ENCODE results near the gene THAP7. TPM values are rescaled to one million over a fixed set of nuclear protein-coding genes. Genes with fewer than 3 reads are reported as not detected.

THAP7 gene
- total RNA-seq, 1 experiment from 2014 or later = 27.7 TPM

DNA sequence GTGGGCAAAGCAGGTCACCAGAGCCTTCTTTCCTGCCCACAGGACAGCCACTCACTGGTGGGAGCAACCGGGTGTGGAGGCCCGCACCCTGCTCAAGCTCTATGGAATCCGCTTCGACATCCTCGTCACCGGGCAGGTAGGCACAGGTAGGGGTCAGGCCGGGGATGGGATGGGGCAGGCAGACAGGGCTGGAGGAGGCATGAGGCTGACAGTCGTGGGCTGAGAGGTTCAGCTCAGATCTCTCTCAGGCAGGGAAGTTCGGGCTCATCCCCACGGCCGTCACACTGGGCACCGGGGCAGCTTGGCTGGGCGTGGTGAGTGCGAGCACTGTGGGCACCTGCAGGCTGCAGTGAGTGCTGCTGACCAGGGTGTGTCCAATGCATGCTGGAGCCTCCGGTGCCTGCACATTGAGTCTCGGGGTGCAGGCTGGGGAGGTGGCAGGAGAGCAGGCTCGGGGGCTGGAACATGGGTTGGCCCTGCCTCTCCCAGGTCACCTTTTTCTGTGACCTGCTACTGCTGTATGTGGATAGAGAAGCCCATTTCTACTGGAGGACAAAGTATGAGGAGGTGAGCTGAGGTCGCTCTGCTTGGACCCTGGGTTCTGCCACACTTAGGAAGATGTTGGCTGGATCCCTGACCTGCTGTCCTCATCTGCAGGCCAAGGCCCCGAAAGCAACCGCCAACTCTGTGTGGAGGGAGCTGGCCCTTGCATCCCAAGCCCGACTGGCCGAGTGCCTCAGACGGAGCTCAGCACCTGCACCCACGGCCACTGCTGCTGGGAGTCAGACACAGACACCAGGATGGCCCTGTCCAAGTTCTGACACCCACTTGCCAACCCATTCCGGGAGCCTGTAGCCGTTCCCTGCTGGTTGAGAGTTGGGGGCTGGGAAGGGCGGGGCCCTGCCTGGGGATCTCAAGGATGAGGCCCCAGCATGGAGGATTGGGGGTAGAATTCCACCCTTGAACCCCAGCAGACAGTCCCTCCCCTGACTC, 24.1 kb upstream of the THAP7 start:
- Histone ChIP-seq H3K79me2 (ENCODE audit: insufficient read depth, low read length) (no peaks in the 10 kb centered on the region), H3K9me3 (ENCODE audit: control insufficient read depth in 1 of 2, insufficient read depth in 1 of 2, low read depth in 1 of 2, low read length in 2 of 2) (no peaks in the 10 kb centered on the region), H3K4me3 (replicated peaks in 1 of 2; ENCODE audit: low read depth in 1 of 2, low read length in 2 of 2) (no peak overlapping the region), H3K36me3 (ENCODE audit: control insufficient read depth in 1 of 2, insufficient read depth in 2 of 2, low read length in 2 of 2) (no peaks in the 10 kb centered on the region), H4K20me1 (ENCODE audit: insufficient read depth) (no peaks in the 10 kb centered on the region), H3K27me3 (ENCODE audit: insufficient read depth, low read length) (no peaks in the 10 kb centered on the region), H3K4me2 (ENCODE audit: low read length) (no peak overlapping the region), H3K27ac (ENCODE audit: low read depth, low read length) (no peak overlapping the region), H3K4me1 (ENCODE audit: control insufficient read depth in 1 of 2, insufficient read depth in 2 of 2, low read length in 2 of 2) (no peaks in the 10 kb centered on the region), H3K9me2 (ENCODE audit: insufficient read depth) (no peaks in the 10 kb centered on the region), H2AFZ (ENCODE audit: low read depth, low read length, poor library complexity, severe bottlenecking) (no peak overlapping the region), H3K9ac (ENCODE audit: low read length) (no peak overlapping the region)
- DNase-seq (ENCODE audit: low read depth, low spot score) = no peak
- no peak for ATAC-seq
- RAD21 ChIA-PET (ENCODE audit: low non-redundant PET in 1 of 2, low total read pairs in 2 of 2, uncharacterized antibody in 2 of 2, unreplicated experiment in 2 of 2) = no interaction called here
- TF ChIP-seq, protein P1, sequence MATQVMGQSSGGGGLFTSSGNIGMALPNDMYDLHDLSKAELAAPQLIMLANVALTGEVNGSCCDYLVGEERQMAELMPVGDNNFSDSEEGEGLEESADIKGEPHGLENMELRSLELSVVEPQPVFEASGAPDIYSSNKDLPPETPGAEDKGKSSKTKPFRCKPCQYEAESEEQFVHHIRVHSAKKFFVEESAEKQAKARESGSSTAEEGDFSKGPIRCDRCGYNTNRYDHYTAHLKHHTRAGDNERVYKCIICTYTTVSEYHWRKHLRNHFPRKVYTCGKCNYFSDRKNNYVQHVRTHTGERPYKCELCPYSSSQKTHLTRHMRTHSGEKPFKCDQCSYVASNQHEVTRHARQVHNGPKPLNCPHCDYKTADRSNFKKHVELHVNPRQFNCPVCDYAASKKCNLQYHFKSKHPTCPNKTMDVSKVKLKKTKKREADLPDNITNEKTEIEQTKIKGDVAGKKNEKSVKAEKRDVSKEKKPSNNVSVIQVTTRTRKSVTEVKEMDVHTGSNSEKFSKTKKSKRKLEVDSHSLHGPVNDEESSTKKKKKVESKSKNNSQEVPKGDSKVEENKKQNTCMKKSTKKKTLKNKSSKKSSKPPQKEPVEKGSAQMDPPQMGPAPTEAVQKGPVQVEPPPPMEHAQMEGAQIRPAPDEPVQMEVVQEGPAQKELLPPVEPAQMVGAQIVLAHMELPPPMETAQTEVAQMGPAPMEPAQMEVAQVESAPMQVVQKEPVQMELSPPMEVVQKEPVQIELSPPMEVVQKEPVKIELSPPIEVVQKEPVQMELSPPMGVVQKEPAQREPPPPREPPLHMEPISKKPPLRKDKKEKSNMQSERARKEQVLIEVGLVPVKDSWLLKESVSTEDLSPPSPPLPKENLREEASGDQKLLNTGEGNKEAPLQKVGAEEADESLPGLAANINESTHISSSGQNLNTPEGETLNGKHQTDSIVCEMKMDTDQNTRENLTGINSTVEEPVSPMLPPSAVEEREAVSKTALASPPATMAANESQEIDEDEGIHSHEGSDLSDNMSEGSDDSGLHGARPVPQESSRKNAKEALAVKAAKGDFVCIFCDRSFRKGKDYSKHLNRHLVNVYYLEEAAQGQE (IDR thresholded peaks at IDR 0.05; ENCODE audit: low read depth) = no peak
- no peak for TF ChIP-seq RAD21 (IDR thresholded peaks at IDR 0.05; ENCODE audit: low read depth)
- TF ChIP-seq, protein P2, sequence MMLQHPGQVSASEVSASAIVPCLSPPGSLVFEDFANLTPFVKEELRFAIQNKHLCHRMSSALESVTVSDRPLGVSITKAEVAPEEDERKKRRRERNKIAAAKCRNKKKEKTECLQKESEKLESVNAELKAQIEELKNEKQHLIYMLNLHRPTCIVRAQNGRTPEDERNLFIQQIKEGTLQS (IDR thresholded peaks at IDR 0.05) = no peak
- TF ChIP-seq, protein P3, sequence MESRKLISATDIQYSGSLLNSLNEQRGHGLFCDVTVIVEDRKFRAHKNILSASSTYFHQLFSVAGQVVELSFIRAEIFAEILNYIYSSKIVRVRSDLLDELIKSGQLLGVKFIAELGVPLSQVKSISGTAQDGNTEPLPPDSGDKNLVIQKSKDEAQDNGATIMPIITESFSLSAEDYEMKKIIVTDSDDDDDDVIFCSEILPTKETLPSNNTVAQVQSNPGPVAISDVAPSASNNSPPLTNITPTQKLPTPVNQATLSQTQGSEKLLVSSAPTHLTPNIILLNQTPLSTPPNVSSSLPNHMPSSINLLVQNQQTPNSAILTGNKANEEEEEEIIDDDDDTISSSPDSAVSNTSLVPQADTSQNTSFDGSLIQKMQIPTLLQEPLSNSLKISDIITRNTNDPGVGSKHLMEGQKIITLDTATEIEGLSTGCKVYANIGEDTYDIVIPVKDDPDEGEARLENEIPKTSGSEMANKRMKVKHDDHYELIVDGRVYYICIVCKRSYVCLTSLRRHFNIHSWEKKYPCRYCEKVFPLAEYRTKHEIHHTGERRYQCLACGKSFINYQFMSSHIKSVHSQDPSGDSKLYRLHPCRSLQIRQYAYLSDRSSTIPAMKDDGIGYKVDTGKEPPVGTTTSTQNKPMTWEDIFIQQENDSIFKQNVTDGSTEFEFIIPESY (IDR thresholded peaks at IDR 0.05; ENCODE audit: extremely low read depth, insufficient replicate concordance, low read length) = no peak
- no peak for TF ChIP-seq FOSL1 (IDR thresholded peaks at IDR 0.05; ENCODE audit: low read depth)
- no peak for TF ChIP-seq CBX3 (IDR thresholded peaks at IDR 0.05; ENCODE audit: low read depth)
- no peak for TF ChIP-seq TCF7L2 (IDR thresholded peaks at IDR 0.05; ENCODE audit: borderline replicate concordance, extremely low read depth, insufficient read depth, insufficient read length)
- TF ChIP-seq CEBPB (IDR thresholded peaks at IDR 0.05; ENCODE audit: low read depth) = no peak
- TF ChIP-seq ZNF274 (IDR thresholded peaks at IDR 0.05; ENCODE audit: low read depth, low read length) = no peak
- no peak for TF ChIP-seq SP1 (IDR thresholded peaks at IDR 0.05; ENCODE audit: low read depth)
- no peak for TF ChIP-seq ZFX (IDR thresholded peaks at IDR 0.05)
- no peak for TF ChIP-seq JUND (IDR thresholded peaks at IDR 0.05)
- TF ChIP-seq YY1 (IDR thresholded peaks at IDR 0.05; ENCODE audit: extremely low read depth, insufficient replicate concordance, low read depth, low read length) = no peak
- no peak for TF ChIP-seq POLR2A (IDR thresholded peaks at IDR 0.05; ENCODE audit: borderline replicate concordance, extremely low read depth, insufficient read depth, insufficient read length)
- no peak for TF ChIP-seq EZH2 (IDR thresholded peaks at IDR 0.05)
- no peak for TF ChIP-seq SRF (IDR thresholded peaks at IDR 0.05; ENCODE audit: low read depth)
- no peak for TF ChIP-seq EGR1 (IDR thresholded peaks at IDR 0.05; ENCODE audit: low read depth)
- TF ChIP-seq POLR2AphosphoS5 (IDR thresholded peaks at IDR 0.05; ENCODE audit: low read depth, low read length) = no peak
- no peak for TF ChIP-seq SIN3A (IDR thresholded peaks at IDR 0.05; ENCODE audit: low read depth)
- TF ChIP-seq, protein P4, sequence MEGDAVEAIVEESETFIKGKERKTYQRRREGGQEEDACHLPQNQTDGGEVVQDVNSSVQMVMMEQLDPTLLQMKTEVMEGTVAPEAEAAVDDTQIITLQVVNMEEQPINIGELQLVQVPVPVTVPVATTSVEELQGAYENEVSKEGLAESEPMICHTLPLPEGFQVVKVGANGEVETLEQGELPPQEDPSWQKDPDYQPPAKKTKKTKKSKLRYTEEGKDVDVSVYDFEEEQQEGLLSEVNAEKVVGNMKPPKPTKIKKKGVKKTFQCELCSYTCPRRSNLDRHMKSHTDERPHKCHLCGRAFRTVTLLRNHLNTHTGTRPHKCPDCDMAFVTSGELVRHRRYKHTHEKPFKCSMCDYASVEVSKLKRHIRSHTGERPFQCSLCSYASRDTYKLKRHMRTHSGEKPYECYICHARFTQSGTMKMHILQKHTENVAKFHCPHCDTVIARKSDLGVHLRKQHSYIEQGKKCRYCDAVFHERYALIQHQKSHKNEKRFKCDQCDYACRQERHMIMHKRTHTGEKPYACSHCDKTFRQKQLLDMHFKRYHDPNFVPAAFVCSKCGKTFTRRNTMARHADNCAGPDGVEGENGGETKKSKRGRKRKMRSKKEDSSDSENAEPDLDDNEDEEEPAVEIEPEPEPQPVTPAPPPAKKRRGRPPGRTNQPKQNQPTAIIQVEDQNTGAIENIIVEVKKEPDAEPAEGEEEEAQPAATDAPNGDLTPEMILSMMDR (IDR thresholded peaks at IDR 0.05 in 2 of 3, conservative IDR thresholded peaks at IDR 0.05 in 1 of 3; ENCODE audit: borderline replicate concordance in 1 of 3, insufficient read depth in 1 of 3, low read depth in 2 of 3, low read length in 2 of 3) = no peak
- CTCF ChIA-PET = no interaction called here
- BruUV-seq (replicated peaks) = no TSS peak
- POLR2A ChIA-PET = no interaction called here
- intact Hi-C loops (cut with micrococcal nuclease) = no loop called here

Data from HCT116 (cell line).